A549 (cell line): ENCODE data around the gene ATXN7L1.

Source experiments
- BHLHE40 ChIP-seq: IDR thresholded peaks from 2 replicates; pipeline ENCODE4 v1.6.1; 2012; ENCODE audit warnings: low read depth, low read length, inconsistent platforms
- CBX2 ChIP-seq: fragments of 200-600 bp; sonication (generic); IDR thresholded peaks from 2 replicates; pipeline ENCODE4 v1.6.1; 2016; ENCODE audit warnings: low read depth, mild to moderate bottlenecking, borderline replicate concordance
- CEBPB ChIP-seq, 2 experiments: fragments of >200 bp in 1 of 2; sonication (Bioruptor Twin) in 1 of 2; formaldehyde crosslinking in 1 of 2; IDR thresholded peaks; 2 replicates each; pipeline ENCODE4 v1.6.1; 2012 to 2016
- EP300 ChIP-seq, 2 experiments: fragments of >200 bp; sonication (Bioruptor Twin); formaldehyde crosslinking; IDR thresholded peaks; 2 replicates in 1 of 2; 3 replicates in 1 of 2; pipeline ENCODE4 v1.6.1; 2016 to 2017
- HDAC2 ChIP-seq: fragments of 200-600 bp; sonication (generic); IDR thresholded peaks from 2 replicates; pipeline ENCODE4 v1.6.1; 2016
- HOXB5 ChIP-seq: fragments of 250-450 bp; sonication (Bioruptor Pico); IDR thresholded peaks from 2 replicates; pipeline ENCODE4 v1.5.0; 2020; ENCODE audit warnings: mild to moderate bottlenecking, moderate library complexity
- KDM5A ChIP-seq: fragments of 200-600 bp; sonication (generic); IDR thresholded peaks from 2 replicates; pipeline ENCODE4 v1.6.1; 2016; ENCODE audit warnings: antibody characterized with exemption, mild to moderate bottlenecking
- MAFK ChIP-seq: fragments of 450-650 bp; IDR thresholded peaks from 2 replicates; pipeline ENCODE4 v1.6.1; 2014; ENCODE audit not compliant: partially characterized antibody
- NR3C1 ChIP-seq: fragments of >200 bp; sonication (Bioruptor Twin); formaldehyde crosslinking; IDR thresholded peaks from 3 replicates; pipeline ENCODE4 v1.6.1; 2017
- RAD21 ChIP-seq, 2 experiments: fragments of >200 bp in 1 of 2; sonication (Bioruptor Twin) in 1 of 2; formaldehyde crosslinking in 1 of 2; IDR thresholded peaks in 1 of 2; conservative IDR thresholded peaks in 1 of 2; 2 replicates in 1 of 2; 3 replicates in 1 of 2; pipeline ENCODE4 v1.6.1; 2012 to 2018; ENCODE audit warnings: inconsistent platforms in 1 of 2
- REST ChIP-seq: fragments of 200-600 bp; sonication (generic); IDR thresholded peaks from 2 replicates; pipeline ENCODE4 v1.6.1; 2016; ENCODE audit warnings: antibody characterized with exemption, mild to moderate bottlenecking, moderate library complexity
- RFX5 ChIP-seq: fragments of 450-650 bp; IDR thresholded peaks from 2 replicates; pipeline ENCODE4 v1.7.1; 2014; ENCODE audit warnings: antibody characterized with exemption, mild to moderate bottlenecking, moderate library complexity
- ZFP36 ChIP-seq: fragments of 450-650 bp; IDR thresholded peaks from 2 replicates; pipeline ENCODE4 v1.6.1; 2014; ENCODE audit warnings: borderline replicate concordance; ENCODE audit not compliant: partially characterized antibody
- TF ChIP-seq, protein P1 (sequence below): fragments of >200 bp; sonication (Bioruptor Twin); formaldehyde crosslinking; IDR thresholded peaks from 3 replicates; pipeline ENCODE4 v1.5.1; 2016

- no peak for TF ChIP-seq EP300 (IDR thresholded peaks at IDR 0.05)
- TF ChIP-seq, protein P1, sequence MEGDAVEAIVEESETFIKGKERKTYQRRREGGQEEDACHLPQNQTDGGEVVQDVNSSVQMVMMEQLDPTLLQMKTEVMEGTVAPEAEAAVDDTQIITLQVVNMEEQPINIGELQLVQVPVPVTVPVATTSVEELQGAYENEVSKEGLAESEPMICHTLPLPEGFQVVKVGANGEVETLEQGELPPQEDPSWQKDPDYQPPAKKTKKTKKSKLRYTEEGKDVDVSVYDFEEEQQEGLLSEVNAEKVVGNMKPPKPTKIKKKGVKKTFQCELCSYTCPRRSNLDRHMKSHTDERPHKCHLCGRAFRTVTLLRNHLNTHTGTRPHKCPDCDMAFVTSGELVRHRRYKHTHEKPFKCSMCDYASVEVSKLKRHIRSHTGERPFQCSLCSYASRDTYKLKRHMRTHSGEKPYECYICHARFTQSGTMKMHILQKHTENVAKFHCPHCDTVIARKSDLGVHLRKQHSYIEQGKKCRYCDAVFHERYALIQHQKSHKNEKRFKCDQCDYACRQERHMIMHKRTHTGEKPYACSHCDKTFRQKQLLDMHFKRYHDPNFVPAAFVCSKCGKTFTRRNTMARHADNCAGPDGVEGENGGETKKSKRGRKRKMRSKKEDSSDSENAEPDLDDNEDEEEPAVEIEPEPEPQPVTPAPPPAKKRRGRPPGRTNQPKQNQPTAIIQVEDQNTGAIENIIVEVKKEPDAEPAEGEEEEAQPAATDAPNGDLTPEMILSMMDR, result no peak
- no peak for TF ChIP-seq ZFP36
- TF ChIP-seq CEBPB (IDR thresholded peaks at IDR 0.05), result peak in 1 of 2 experiments; percentile 53; a peak in 3 of 4 replicates
- TF ChIP-seq KDM5A, result no peak
- TF ChIP-seq MAFK, result peak; percentile 97
- no peak for TF ChIP-seq HOXB5 (CRISPR knock-in tag)
- TF ChIP-seq BHLHE40, result no peak
- no peak for TF ChIP-seq RFX5
- TF ChIP-seq CBX2, result no peak
- no peak for TF ChIP-seq RAD21 (conservative IDR thresholded peaks at IDR 0.05 in 1 of 2, IDR thresholded peaks at IDR 0.05 in 1 of 2)
- no peak for TF ChIP-seq HDAC2
- no peak for TF ChIP-seq NR3C1
- TF ChIP-seq REST, result no peak
Measured at GRCh38 chr7:105776986-105777910, 99.2 kb downstream of the ATXN7L1 start.
